SK-N-SH treated with all-trans-retinoic acid at 6 μM for 48 hours (cell line): ENCODE measurements around the gene GRIK2.

Experiments
- ATAC-seq: fragments of 200-7000 bp; cut with Tn5 transposase; 3 replicates; pipeline ENCODE4 v1.9.1; 2020; ENCODE audit warnings: mild to moderate bottlenecking, moderate library complexity
- ARNTL ChIP-seq: fragments of 450-650 bp; formaldehyde crosslinking; IDR thresholded peaks from 2 replicates; pipeline ENCODE4 v1.5.0; 2020; ENCODE audit warnings: low read depth, mild to moderate bottlenecking, moderate library complexity, borderline replicate concordance
- BACH2 ChIP-seq: fragments of 250-450 bp; sonication (Bioruptor Pico); IDR thresholded peaks from 2 replicates; pipeline ENCODE4 v1.9.0; 2021; ENCODE audit warnings: mild to moderate bottlenecking, borderline replicate concordance
- CREB5 ChIP-seq: fragments of 250-450 bp; sonication (Bioruptor Pico); IDR thresholded peaks from 2 replicates; pipeline ENCODE4 v1.5.1; 2020; ENCODE audit warnings: low read depth, mild to moderate bottlenecking, moderate library complexity
- CSDC2 ChIP-seq: fragments of 250-450 bp; sonication (Bioruptor Pico); IDR thresholded peaks from 2 replicates; pipeline ENCODE4 v1.5.0; 2020; ENCODE audit warnings: mild to moderate bottlenecking, moderate library complexity
- ESRRG ChIP-seq: fragments of 250-450 bp; sonication (Bioruptor Pico); IDR thresholded peaks from 2 replicates; pipeline ENCODE4 v1.6.1; 2021; ENCODE audit warnings: mild to moderate bottlenecking
- GLIS3 ChIP-seq: fragments of 250-450 bp; sonication (Bioruptor Pico); IDR thresholded peaks from 2 replicates; pipeline ENCODE4 v1.5.0; 2020; ENCODE audit warnings: mild to moderate bottlenecking, moderate library complexity
- OSR1 ChIP-seq: fragments of 250-450 bp; sonication (Bioruptor Pico); IDR thresholded peaks from 2 replicates; pipeline ENCODE4 v1.8.0; 2022; ENCODE audit warnings: moderate library complexity, mild to moderate bottlenecking, inconsistent platforms
- PATZ1 ChIP-seq: fragments of 250-450 bp; sonication (Bioruptor Pico); IDR thresholded peaks from 2 replicates; pipeline ENCODE4 v1.8.0; 2020; ENCODE audit warnings: mild to moderate bottlenecking, moderate library complexity, borderline replicate concordance
- POU6F1 ChIP-seq: fragments of 250-450 bp; sonication (Bioruptor Pico); IDR thresholded peaks from 2 replicates; pipeline ENCODE4 v1.8.0; 2021; ENCODE audit warnings: low read depth, mild to moderate bottlenecking, moderate library complexity, borderline replicate concordance
- RARB ChIP-seq: fragments of 250-450 bp; sonication (Bioruptor Pico); IDR thresholded peaks from 2 replicates; pipeline ENCODE4 v1.8.0; 2021; ENCODE audit warnings: mild to moderate bottlenecking, moderate library complexity
- TCF4 ChIP-seq: fragments of 250-450 bp; sonication (Bioruptor Pico); IDR thresholded peaks from 2 replicates; pipeline ENCODE4 v1.8.0; 2021; ENCODE audit warnings: mild to moderate bottlenecking, moderate library complexity, borderline replicate concordance
- TSHZ2 ChIP-seq: fragments of 250-450 bp; sonication (Bioruptor Pico); IDR thresholded peaks from 2 replicates; pipeline ENCODE4 v1.5.0; 2020; ENCODE audit warnings: mild to moderate bottlenecking, moderate library complexity
- ZC3H10 ChIP-seq: fragments of 250-450 bp; sonication (Bioruptor Pico); IDR thresholded peaks from 2 replicates; pipeline ENCODE4 v1.5.1; 2021; ENCODE audit warnings: mild to moderate bottlenecking, moderate library complexity
- ZFP3 ChIP-seq: fragments of 250-450 bp; sonication (Bioruptor Pico); IDR thresholded peaks from 2 replicates; pipeline ENCODE4 v1.5.0; 2020; ENCODE audit warnings: mild to moderate bottlenecking, moderate library complexity
- ZFP30 ChIP-seq: fragments of 450-650 bp; formaldehyde crosslinking; IDR thresholded peaks from 2 replicates; pipeline ENCODE4 v1.5.0; 2022; ENCODE audit warnings: mild to moderate bottlenecking, moderate library complexity
- ZNF565 ChIP-seq: fragments of 450-650 bp; formaldehyde crosslinking; conservative IDR thresholded peaks from 2 replicates; pipeline ENCODE4 v1.5.0; 2020; ENCODE audit warnings: low read depth, mild to moderate bottlenecking, moderate library complexity
- ZNF70 ChIP-seq: fragments of 450-650 bp; formaldehyde crosslinking; IDR thresholded peaks from 2 replicates; pipeline ENCODE4 v1.5.0; 2020; ENCODE audit warnings: mild to moderate bottlenecking, moderate library complexity
- ZNF8 ChIP-seq: fragments of 450-650 bp; formaldehyde crosslinking; IDR thresholded peaks from 2 replicates; pipeline ENCODE4 v1.5.0; 2020; ENCODE audit warnings: mild to moderate bottlenecking, moderate library complexity

Gene GRIK2

GRCh38 chr6:101689156-101689555 is 295.6 kb downstream of the GRIK2 start:
- no peak for TF ChIP-seq ZNF565 (CRISPR knock-in tag)
- TF ChIP-seq ZNF8, result no peak
- TF ChIP-seq CREB5 (CRISPR knock-in tag), result no peak
- no peak for TF ChIP-seq OSR1
- no peak for TF ChIP-seq CSDC2 (CRISPR knock-in tag)
- no peak for TF ChIP-seq TSHZ2 (CRISPR knock-in tag)
- TF ChIP-seq ZFP3 (CRISPR knock-in tag), result no peak
- TF ChIP-seq TCF4 (CRISPR knock-in tag), result no peak
- TF ChIP-seq ESRRG (CRISPR knock-in tag), result no peak
- no peak for TF ChIP-seq PATZ1 (CRISPR knock-in tag)
- no peak for TF ChIP-seq POU6F1 (CRISPR knock-in tag)
- no peak for TF ChIP-seq ZFP30 (CRISPR knock-in tag)
- TF ChIP-seq RARB (CRISPR knock-in tag), result no peak
- ATAC-seq, result no peak

GRCh38 chr6:101689695-101690094 is 296.2 kb downstream of the GRIK2 start:
- TF ChIP-seq ZNF8 (no peak), CSDC2 (CRISPR knock-in tag) (no peak), BACH2 (CRISPR knock-in tag) (no peak)
- no peak for ATAC-seq

GRCh38 chr6:101700655-101701054 is 307.1 kb downstream of the GRIK2 start:
- ATAC-seq, result no peak
- TF ChIP-seq GLIS3 (no peak), CREB5 (CRISPR knock-in tag) (no peak), RARB (CRISPR knock-in tag) (no peak), ZC3H10 (CRISPR knock-in tag) (no peak), TSHZ2 (CRISPR knock-in tag) (no peak), ESRRG (CRISPR knock-in tag) (no peak), ZNF70 (CRISPR knock-in tag) (no peak), ARNTL (CRISPR knock-in tag) (no peak), CSDC2 (CRISPR knock-in tag) (no peak)
